GM19452 (cell line): ENCODE results near the gene KRTAP12-4.
"Not testable (repeated sequence)": the region's sequence is repeated elsewhere in the genome, so short reads cannot be mapped to it uniquely, and the experiment has no call there.

Source experiments
- ATAC-seq: cut with Tn5 transposase; IDR thresholded peaks from one replicate; pipeline ENCODE4 v1.9.1; 2021; ENCODE audit not compliant: unreplicated experiment

Gene KRTAP12-4

GRCh38 chr21:44657635-44658540 lies 3.4 kb upstream of the KRTAP12-4 start, which contains the start of gene KRTAP12-3:
Gene KRTAP12-3 (plus strand): TSS chr21:44657932. CDS start chr21:44657980, 48 bp downstream.
- ATAC-seq = no peak

GRCh38 chr21:44656868-44657267 lies 2.4 kb upstream of the KRTAP12-4 start:
- ATAC-seq = no peak

- no peak for ATAC-seq
Measured at GRCh38 chr21:44653656-44654575, 543 bp downstream of the KRTAP12-4 start.

GRCh38 chr21:44653123-44653522 lies 1.3 kb downstream of the KRTAP12-4 start:
- no peak for ATAC-seq

GRCh38 chr21:44650973-44651675 lies 3.3 kb downstream of the KRTAP12-4 start:
- no peak for ATAC-seq

- ATAC-seq = no peak
Measured at GRCh38 chr21:44650265-44650972, 4.0 kb downstream of the KRTAP12-4 start.

- ATAC-seq = no peak
Measured at GRCh38 chr21:44649521-44650100, 4.8 kb downstream of the KRTAP12-4 start.

GRCh38 chr21:44648557-44649311 lies 5.7 kb downstream of the KRTAP12-4 start:
- ATAC-seq = no peak

- no peak for ATAC-seq
Measured at GRCh38 chr21:44647222-44647552, 7.3 kb downstream of the KRTAP12-4 start.

GRCh38 chr21:44646366-44647221 lies 7.9 kb downstream of the KRTAP12-4 start, which contains the start of gene KRTAP10-11:
Gene KRTAP10-11 (plus strand): TSS chr21:44646414. CDS start chr21:44646459, 45 bp downstream.
- not testable (repeated sequence) for ATAC-seq

GRCh38 chr21:44644878-44645277 lies 9.6 kb downstream of the KRTAP12-4 start:
- no peak for ATAC-seq

GRCh38 chr21:44643741-44644310 lies 10.6 kb downstream of the KRTAP12-4 start:
- no peak for ATAC-seq

GRCh38 chr21:44640761-44641160 lies 13.7 kb downstream of the KRTAP12-4 start:
- no peak for ATAC-seq

- no peak for ATAC-seq
Measured at GRCh38 chr21:44639331-44639655, 15.2 kb downstream of the KRTAP12-4 start.

- ATAC-seq = not testable (repeated sequence)
Measured at GRCh38 chr21:44638506-44639330, 15.7 kb downstream of the KRTAP12-4 start.

GRCh38 chr21:44637851-44638348 lies 16.6 kb downstream of the KRTAP12-4 start:
- ATAC-seq = not testable (repeated sequence)
